IPS-20b (cell line): ENCODE data around the gene TMEM129.

ENCODE experiments used
- H3K27ac ChIP-seq: one replicate; pipeline ENCODE4 v1.5.1; 2013; ENCODE audit warnings: low read length
- H3K27me3 ChIP-seq: 2 replicates; pipeline ENCODE4 v1.6.1; 2013; ENCODE audit warnings: mild to moderate bottlenecking, low read length, inconsistent platforms; ENCODE audit not compliant: insufficient read depth
- H3K36me3 ChIP-seq: 2 replicates; pipeline ENCODE4 v1.6.1; 2013; ENCODE audit warnings: low read depth, mild to moderate bottlenecking, inconsistent platforms, low read length, moderate library complexity; ENCODE audit not compliant: insufficient read depth
- H3K4me1 ChIP-seq: 2 replicates; pipeline ENCODE4 v1.6.1; 2013; ENCODE audit warnings: mild to moderate bottlenecking, control low read depth, inconsistent platforms, low read length, moderate library complexity; ENCODE audit not compliant: insufficient read depth
- H3K4me3 ChIP-seq: 2 replicates; pipeline ENCODE4 v1.5.1; 2013; ENCODE audit warnings: mild to moderate bottlenecking, low read length, inconsistent platforms
- H3K9ac ChIP-seq: 2 replicates; pipeline ENCODE4 v1.6.1; 2013; ENCODE audit warnings: low read depth, mild to moderate bottlenecking, inconsistent platforms, low read length, moderate library complexity
- H3K9me3 ChIP-seq: 2 replicates; pipeline ENCODE4 v1.6.1; 2013; ENCODE audit warnings: mild to moderate bottlenecking, low read depth, low read length, inconsistent platforms; ENCODE audit not compliant: insufficient read depth

The TMEM129 gene

GRCh38 chr4:1756079-1756478 lies 35.0 kb upstream of the TMEM129 start:
- Histone ChIP-seq H3K4me1 (no peaks in the 10 kb centered on the region), H3K27ac (no peak overlapping the region), H3K9me3 (no peaks in the 10 kb centered on the region), H3K9ac (no peak overlapping the region), H3K36me3 (no peaks in the 10 kb centered on the region), H3K27me3 (no peaks in the 10 kb centered on the region), H3K4me3 (no peak overlapping the region)

GRCh38 chr4:1755297-1755696 lies 34.2 kb upstream of the TMEM129 start:
- Histone ChIP-seq H3K27ac (no peak overlapping the region), H3K4me3 (no peak overlapping the region), H3K36me3 (no peaks in the 10 kb centered on the region), H3K4me1 (no peaks in the 10 kb centered on the region), H3K27me3 (no peaks in the 10 kb centered on the region), H3K9me3 (no peaks in the 10 kb centered on the region), H3K9ac (no peak overlapping the region)

DNA sequence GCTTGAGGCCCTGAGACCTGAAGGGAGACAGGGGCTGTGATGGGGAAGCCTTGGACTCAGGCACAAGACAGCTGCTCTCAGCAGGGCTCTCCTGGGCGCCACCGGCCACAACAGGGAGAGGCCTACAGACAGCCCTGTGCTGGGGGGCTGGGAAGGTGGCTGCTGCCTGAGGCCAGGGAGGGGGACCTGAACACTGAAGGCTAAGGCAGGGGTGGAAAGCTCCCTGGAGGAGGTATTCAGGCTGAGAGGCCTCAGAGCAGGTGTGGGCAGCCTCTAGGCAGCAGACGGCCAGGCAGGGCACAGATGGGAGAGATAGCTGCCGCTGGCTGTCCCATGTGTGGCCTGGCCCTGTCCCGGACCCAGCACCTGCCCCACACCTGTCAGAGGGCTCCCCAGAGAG lies 33.2 kb upstream of the TMEM129 start:
- H3K36me3 ChIP-seq: no peaks in the 10 kb centered on the region
- H3K27ac ChIP-seq: no peak overlapping the region
- H3K9me3 ChIP-seq: no peaks in the 10 kb centered on the region
- no peak overlapping the region for H3K9ac ChIP-seq
- no peaks in the 10 kb centered on the region for H3K4me1 ChIP-seq
- H3K4me3 ChIP-seq: no peak overlapping the region
- H3K27me3 ChIP-seq: no peaks in the 10 kb centered on the region

GRCh38 chr4:1753697-1754311 lies 32.7 kb upstream of the TMEM129 start:
- H3K36me3 ChIP-seq: no peaks in the 10 kb centered on the region
- no peaks in the 10 kb centered on the region for H3K4me1 ChIP-seq
- H3K27me3 ChIP-seq: no peaks in the 10 kb centered on the region
- no peak overlapping the region for H3K4me3 ChIP-seq
- H3K9ac ChIP-seq: no peak overlapping the region
- H3K9me3 ChIP-seq: no peaks in the 10 kb centered on the region
- no peak overlapping the region for H3K27ac ChIP-seq

DNA sequence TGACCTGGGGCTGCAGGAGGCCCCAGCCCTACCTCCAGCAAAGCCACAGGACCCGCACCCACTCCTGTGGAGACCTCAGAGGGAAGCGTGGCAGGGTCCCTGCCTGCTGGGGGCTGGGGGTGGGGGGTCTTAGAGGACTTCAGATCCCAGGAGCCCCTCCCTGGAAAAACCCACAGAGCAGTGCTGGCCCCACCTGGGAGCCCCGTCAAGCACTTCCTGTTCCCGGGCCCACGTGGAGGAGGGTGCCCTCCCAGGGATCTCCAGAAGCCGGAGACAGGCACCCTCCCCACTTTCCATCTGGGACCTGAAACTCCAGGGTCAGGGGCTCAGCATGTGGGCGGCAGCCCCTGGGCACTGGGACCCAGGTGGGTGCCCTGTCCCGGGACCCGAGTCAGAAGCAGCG lies 32.2 kb upstream of the TMEM129 start:
- Histone ChIP-seq H3K4me1 (no peaks in the 10 kb centered on the region), H3K4me3 (no peak overlapping the region), H3K36me3 (no peaks in the 10 kb centered on the region), H3K27me3 (peaks cover 3% of the 10 kb centered on the region; the same call in 1 of the 2 replicates), H3K27ac (no peak overlapping the region), H3K9me3 (no peaks in the 10 kb centered on the region), H3K9ac (no peak overlapping the region)

- Histone ChIP-seq H3K36me3 (no peaks in the 10 kb centered on the region), H3K27ac (no peak overlapping the region), H3K9me3 (no peaks in the 10 kb centered on the region), H3K4me1 (no peaks in the 10 kb centered on the region), H3K9ac (no peak overlapping the region), H3K27me3 (peaks cover 7% of the 10 kb centered on the region), H3K4me3 (no peak overlapping the region)
Measured at GRCh38 chr4:1752284-1753041, 31.3 kb upstream of the TMEM129 start.

DNA sequence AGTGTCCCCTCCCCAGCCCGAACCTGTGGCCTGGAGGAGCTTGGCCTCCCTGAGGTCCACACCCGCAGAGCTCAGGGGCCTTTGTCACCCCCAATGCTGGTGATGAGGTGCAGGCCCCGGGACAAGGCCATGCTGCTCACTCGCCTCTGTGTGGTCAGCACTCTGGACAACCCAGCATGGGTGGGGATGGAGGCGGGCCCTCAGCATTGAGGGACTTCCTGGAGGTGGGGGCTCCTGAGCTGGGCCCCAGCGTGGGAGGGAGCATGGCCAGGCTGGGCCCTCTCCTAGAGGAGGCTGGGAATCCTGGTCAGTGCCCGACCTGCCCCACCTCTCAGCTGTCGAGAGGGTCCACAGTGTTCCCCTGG lies 30.8 kb upstream of the TMEM129 start:
- no peak overlapping the region for H3K4me3 ChIP-seq
- no peak overlapping the region for H3K27ac ChIP-seq
- no peaks in the 10 kb centered on the region for H3K4me1 ChIP-seq
- no peaks in the 10 kb centered on the region for H3K36me3 ChIP-seq
- H3K9ac ChIP-seq: no peak overlapping the region
- peaks cover 7% of the 10 kb centered on the region for H3K27me3 ChIP-seq
- no peaks in the 10 kb centered on the region for H3K9me3 ChIP-seq

GRCh38 chr4:1751155-1751918 lies 30.2 kb upstream of the TMEM129 start:
- no peak overlapping the region for H3K4me3 ChIP-seq
- H3K9me3 ChIP-seq: no peaks in the 10 kb centered on the region
- no peak overlapping the region for H3K27ac ChIP-seq
- no peaks in the 10 kb centered on the region for H3K36me3 ChIP-seq
- no peaks in the 10 kb centered on the region for H3K4me1 ChIP-seq
- H3K27me3 ChIP-seq: peaks cover 7% of the 10 kb centered on the region
- no peak overlapping the region for H3K9ac ChIP-seq

DNA sequence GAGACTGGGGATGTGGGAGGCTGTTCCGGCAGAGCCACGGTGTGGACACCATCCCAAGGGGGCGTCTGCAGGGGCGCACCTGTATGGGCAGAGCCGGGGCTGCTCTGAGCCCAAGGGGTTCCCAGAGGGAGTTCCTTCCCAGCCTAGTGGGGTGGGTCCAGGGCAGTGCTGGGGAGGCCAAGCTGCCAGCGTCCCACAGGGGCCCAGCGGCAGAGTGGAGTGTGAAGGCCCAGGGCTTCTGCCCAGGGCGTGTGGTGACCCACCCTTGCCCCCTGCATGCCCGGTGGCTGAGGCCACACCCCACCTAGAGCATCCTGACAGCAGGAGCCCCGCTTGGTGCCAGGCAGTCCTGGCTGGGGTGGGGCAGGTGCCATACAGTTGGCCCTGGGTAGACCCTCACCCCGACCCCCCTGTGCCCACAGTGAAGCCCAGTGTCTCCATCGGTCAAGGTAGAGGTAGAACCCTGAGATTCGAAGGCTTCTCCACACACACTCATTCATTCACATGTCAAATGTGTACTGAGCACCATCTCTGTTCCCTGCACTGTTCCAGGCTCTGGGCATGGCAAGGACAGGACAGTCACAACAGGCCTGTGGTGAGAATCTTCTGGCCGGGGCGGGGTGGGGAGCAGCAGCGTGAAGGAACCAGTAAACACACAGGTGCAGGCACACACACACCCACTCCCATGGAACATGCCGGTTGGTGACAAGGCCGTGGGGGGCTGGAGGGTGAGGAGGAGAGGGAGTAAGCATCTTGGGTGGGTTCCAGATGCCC lies 29.4 kb upstream of the TMEM129 start:
- no peaks in the 10 kb centered on the region for H3K36me3 ChIP-seq
- H3K9ac ChIP-seq: no peak overlapping the region
- no peak overlapping the region for H3K4me3 ChIP-seq
- H3K4me1 ChIP-seq: no peaks in the 10 kb centered on the region
- no peak overlapping the region for H3K27ac ChIP-seq
- H3K9me3 ChIP-seq: no peaks in the 10 kb centered on the region
- H3K27me3 ChIP-seq: peaks cover 7% of the 10 kb centered on the region

DNA sequence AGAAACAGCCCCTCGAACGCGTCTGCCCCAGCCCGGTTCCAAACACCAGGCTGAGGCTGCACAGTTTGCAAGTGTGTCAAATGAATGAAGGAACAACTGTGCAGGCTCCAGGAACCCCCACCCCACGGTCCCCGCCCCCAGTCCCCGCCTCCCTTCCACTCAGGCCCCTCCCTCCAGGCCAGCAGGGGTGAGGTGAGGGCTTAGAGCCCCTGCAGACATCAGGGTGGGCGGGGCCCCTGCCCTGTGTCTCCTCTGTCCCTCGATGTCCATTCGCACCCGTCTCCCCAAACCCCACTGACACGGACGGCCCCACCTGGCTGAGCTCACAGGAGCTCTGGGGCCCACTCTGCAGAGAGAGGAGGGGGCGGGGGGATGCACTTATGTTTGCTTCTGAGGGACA lies 28.7 kb upstream of the TMEM129 start:
- H3K4me3 ChIP-seq: no peak overlapping the region
- peaks cover 5% of the 10 kb centered on the region for H3K36me3 ChIP-seq
- no peak overlapping the region for H3K27ac ChIP-seq
- H3K27me3 ChIP-seq: peaks cover 7% of the 10 kb centered on the region
- no peaks in the 10 kb centered on the region for H3K4me1 ChIP-seq
- no peak overlapping the region for H3K9ac ChIP-seq
- no peaks in the 10 kb centered on the region for H3K9me3 ChIP-seq

GRCh38 chr4:1749370-1749769 lies 28.2 kb upstream of the TMEM129 start:
- Histone ChIP-seq H3K36me3 (peaks cover 9% of the 10 kb centered on the region), H3K9ac (no peak overlapping the region), H3K27ac (no peak overlapping the region), H3K4me1 (no peaks in the 10 kb centered on the region), H3K27me3 (peaks cover 7% of the 10 kb centered on the region), H3K9me3 (no peaks in the 10 kb centered on the region), H3K4me3 (no peak overlapping the region)
